Measurements from ENCODE around the gene ERC2.

Gene ERC2

DNA sequence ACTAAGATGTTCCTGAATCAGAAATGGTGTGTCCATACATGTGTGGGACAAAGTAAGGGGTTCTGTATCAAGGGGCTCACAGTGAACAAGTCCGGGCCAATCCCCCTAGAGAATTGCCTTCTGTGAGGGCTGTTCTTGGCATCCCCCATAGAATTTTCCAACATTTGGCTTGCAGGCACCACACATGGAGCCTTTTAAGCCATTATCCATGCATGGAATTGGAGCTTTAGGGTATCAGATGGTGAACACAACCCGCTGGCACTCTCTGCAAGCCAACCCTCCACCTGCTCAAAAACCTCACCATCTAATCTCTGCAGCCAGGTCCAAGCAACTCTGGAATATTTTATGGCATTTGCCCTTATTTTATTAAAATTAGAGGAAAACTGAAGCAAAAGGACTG lies 278.7 kb downstream of the ERC2 start:
- Mint-ChIP-seq H3K4me3 (no peak overlapping the region), H3K9me3 (peaks cover 3% of the 10 kb centered on the region), H3K27ac (no peak overlapping the region), H3K36me3 (no peaks in the 10 kb centered on the region), H3K4me1 (no peaks in the 10 kb centered on the region)
- no peak for DNase-seq (ENCODE audit: low spot score in 2 of 2)
- no peak for ATAC-seq

- ATAC-seq, result no peak
- Mint-ChIP-seq H3K4me3 (no peak overlapping the region), H3K9me3 (peaks cover 3% of the 10 kb centered on the region), H3K27ac (no peak overlapping the region), H3K36me3 (no peaks in the 10 kb centered on the region), H3K4me1 (no peaks in the 10 kb centered on the region)
- no peak for DNase-seq (ENCODE audit: low spot score in 2 of 2)
Observed at GRCh38 chr3:56188201-56188600, 280.1 kb downstream of the ERC2 start.

DNA sequence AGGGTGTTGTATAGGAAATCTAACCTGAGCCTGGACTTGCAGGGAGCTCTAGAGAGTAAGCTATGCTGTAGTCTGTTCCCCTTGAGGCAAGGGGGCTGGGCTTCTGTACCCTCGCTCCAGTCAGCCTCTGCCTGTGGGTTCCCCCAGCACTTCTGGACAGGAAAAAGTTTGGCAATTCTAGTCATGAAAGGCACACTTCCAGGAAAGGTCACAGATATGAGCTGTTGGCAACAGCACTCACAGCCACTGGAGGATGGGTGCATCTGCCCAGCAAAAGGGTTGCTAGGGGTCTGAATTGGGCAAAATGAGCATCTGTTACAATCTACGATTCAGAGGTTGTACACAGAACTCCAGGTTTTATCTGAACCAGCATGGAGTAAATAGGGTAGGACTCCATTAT lies 281.2 kb downstream of the ERC2 start:
- no peaks in the 10 kb centered on the region for H3K4me1 Mint-ChIP-seq
- no peaks in the 10 kb centered on the region for H3K36me3 Mint-ChIP-seq
- no peak overlapping the region for H3K27ac Mint-ChIP-seq
- H3K9me3 Mint-ChIP-seq, result peaks cover 3% of the 10 kb centered on the region
- ATAC-seq, result no peak
- no peak overlapping the region for H3K4me3 Mint-ChIP-seq
- DNase-seq (ENCODE audit: low spot score in 2 of 2), result no peak

DNA sequence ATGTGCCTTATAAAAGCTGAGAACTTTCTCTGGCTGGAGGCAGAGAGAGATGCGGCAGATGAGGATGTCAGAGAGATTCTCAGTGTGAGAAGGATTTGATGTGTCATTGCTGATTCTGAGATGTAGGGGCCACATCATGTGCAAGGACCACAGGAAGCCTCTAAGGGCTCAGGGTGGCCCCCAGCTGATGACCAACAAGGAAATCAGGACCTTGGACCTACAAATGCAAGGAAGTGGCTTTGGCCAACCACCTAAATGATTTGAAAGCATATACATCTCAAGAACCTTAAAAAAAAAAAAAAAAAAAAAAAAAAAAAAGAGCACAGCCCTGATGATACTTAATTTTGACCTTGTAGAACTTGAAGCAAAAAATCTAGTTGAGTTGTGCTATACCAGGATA lies 282.4 kb downstream of the ERC2 start:
- Mint-ChIP-seq H3K27ac (no peak overlapping the region), H3K4me1 (no peaks in the 10 kb centered on the region), H3K4me3 (no peak overlapping the region), H3K36me3 (no peaks in the 10 kb centered on the region), H3K9me3 (peaks cover 6% of the 10 kb centered on the region)
- no peak for ATAC-seq
- DNase-seq (ENCODE audit: low spot score in 2 of 2), result no peak

DNA sequence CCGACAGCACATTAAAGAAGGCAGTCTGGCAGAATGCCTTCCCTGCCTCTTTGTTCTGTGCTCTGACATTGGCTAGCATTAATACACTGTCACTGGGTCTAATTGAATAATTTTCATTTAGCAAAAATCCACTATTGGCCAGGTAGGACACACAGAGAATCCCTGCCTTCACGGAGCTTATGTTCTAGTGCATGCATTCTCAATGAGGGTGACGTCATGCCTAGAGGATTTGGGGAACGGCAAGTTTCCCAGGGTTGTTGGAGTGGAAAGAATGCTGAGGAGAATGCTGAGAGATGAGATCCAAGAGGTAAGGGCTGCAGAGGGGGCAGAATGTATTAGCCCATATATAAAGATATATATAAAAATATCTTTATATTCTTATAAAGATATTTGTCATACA lies 284.7 kb downstream of the ERC2 start:
- ATAC-seq, result no peak
- Mint-ChIP-seq H3K36me3 (no peaks in the 10 kb centered on the region), H3K4me1 (no peaks in the 10 kb centered on the region), H3K4me3 (no peak overlapping the region), H3K27ac (no peak overlapping the region), H3K9me3 (peaks cover 7% of the 10 kb centered on the region)
- no peak for DNase-seq (ENCODE audit: low spot score in 2 of 2)

GRCh38 chr3:56180433-56180832 lies 287.8 kb downstream of the ERC2 start:
- Mint-ChIP-seq H3K9me3 (peaks cover 7% of the 10 kb centered on the region), H3K4me3 (no peak overlapping the region), H3K4me1 (no peaks in the 10 kb centered on the region), H3K36me3 (no peaks in the 10 kb centered on the region), H3K27ac (no peak overlapping the region)
- ATAC-seq (no peak), DNase-seq (ENCODE audit: low spot score in 2 of 2) (no peak)

DNA sequence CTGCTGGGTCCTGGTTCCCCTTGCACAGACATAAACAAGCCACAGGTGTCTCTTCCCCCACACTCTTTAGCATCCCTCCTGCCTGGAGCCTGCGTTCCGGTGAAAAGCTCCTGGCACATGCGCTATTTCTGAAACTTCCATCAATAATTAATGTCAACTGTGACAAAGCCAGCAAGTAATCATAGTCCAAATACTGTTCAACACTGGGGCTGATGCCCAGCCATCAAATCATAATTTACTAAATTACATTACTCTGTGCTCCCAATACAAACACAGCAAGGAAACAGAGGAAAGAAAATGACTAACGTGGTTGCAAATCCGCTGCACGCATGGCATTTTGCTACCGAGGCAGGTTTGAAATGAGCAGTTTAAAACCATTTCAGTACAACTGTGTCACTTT lies 294.7 kb downstream of the ERC2 start:
- Mint-ChIP-seq H3K4me1 (no peaks in the 10 kb centered on the region), H3K4me3 (no peak overlapping the region), H3K36me3 (no peaks in the 10 kb centered on the region), H3K9me3 (no peaks in the 10 kb centered on the region), H3K27ac (no peak overlapping the region)
- ATAC-seq (no peak), DNase-seq (ENCODE audit: low spot score in 2 of 2) (no peak)

DNA sequence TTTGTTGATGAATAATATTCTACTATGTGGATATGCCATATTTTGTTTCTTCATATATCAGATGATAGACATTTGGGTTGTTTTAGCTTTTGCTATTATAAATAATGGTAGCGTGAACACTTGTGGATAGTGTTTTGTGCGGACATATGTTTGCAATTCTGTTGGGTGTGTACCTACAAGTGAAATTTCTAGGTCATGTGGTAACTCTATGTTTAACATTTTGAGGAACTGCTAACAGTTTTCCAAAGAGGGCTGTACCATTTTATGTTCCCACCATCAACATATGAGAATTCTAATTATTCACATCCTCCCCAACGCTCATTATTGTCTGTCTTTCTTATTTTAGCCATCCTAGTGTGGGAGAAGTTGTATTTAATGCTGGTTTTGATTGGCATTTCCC lies 303.8 kb downstream of the ERC2 start:
- ATAC-seq (no peak), DNase-seq (ENCODE audit: low spot score in 2 of 2) (no peak)
- H3K4me1 Mint-ChIP-seq, result no peaks in the 10 kb centered on the region
- H3K36me3 Mint-ChIP-seq, result no peaks in the 10 kb centered on the region
- no peak overlapping the region for H3K27ac Mint-ChIP-seq
- no peak overlapping the region for H3K4me3 Mint-ChIP-seq
- H3K9me3 Mint-ChIP-seq, result peaks cover 14% of the 10 kb centered on the region

DNA sequence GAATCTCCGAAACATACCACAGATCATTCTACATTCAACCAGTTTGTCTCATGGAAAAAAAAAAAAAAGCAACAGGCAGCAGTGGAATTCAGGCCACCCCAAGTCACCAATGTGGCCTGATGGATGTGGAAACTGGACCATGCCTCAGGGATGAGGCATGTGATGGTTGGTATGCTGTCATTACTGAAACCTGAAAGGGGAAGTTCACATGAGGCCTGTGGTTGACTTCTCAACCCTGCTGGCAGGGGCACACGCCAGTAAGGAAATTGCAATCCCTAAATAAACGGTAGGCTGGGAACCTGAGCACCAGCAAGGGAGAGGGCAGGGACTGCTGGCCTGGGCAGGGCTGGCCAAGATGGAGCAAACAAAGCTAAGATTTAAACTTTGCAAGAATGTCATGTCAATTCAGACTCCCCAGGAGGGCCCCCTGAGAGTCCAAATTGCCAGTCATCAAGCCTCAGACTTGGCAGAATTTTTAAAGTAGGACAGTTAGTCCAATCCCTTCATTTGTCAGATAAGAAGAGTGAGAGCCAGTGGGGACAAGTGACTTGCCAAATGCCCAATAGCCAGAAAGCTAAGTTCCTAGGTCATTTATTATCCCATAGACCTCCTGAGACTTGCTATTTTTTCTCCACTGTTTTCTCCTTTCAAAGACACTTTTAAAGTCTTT lies 310.4 kb downstream of the ERC2 start:
- H3K27ac Mint-ChIP-seq, result no peak overlapping the region
- H3K4me3 Mint-ChIP-seq, result no peak overlapping the region
- no peaks in the 10 kb centered on the region for H3K36me3 Mint-ChIP-seq
- no peak for DNase-seq (ENCODE audit: low spot score in 2 of 2)
- ATAC-seq, result no peak
- H3K9me3 Mint-ChIP-seq, result peaks cover 10% of the 10 kb centered on the region
- H3K4me1 Mint-ChIP-seq, result no peaks in the 10 kb centered on the region

DNA sequence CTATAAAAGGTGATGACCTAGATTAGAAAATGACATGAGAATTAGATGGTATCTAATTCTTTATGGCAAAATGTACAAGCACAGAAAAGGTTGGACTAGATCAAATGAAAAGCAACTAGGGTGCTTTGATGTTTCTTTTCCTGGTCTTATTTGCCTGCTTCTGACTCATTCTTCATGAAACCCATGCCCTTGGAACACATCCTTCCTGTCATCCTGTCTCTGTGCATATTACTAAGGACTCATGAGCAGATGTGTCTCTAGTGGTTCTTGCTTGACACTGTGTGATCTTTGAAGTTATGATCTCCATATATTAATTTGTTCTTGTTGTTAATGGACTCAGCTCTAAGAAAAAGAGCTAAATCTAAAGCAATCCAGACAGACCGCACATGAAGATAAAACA lies 314.0 kb downstream of the ERC2 start:
- Mint-ChIP-seq H3K27ac (no peak overlapping the region), H3K36me3 (no peaks in the 10 kb centered on the region), H3K9me3 (peaks cover 4% of the 10 kb centered on the region), H3K4me3 (no peak overlapping the region), H3K4me1 (no peaks in the 10 kb centered on the region)
- ATAC-seq (no peak), DNase-seq (ENCODE audit: low spot score in 2 of 2) (no peak)

DNA sequence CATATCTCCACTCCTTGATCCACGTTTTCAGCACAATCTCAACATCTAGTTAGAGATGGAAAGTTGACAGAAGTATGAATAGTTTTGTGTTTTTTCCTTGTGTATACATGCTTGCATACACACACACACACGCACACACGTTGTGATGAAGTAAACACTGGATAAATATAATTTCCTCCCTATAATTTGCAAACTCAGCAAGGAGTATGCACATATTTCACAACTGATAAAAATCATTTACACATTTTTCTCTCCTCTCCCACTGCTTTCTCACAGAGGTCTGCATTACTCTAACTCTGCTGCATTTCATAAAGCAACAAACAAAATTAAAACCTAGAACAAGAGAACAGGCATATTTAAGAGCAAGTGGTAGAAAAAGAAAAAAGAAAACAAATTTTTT lies 320.9 kb downstream of the ERC2 start:
- Mint-ChIP-seq H3K9me3 (no peaks in the 10 kb centered on the region), H3K4me3 (no peak overlapping the region), H3K27ac (no peak overlapping the region), H3K4me1 (no peaks in the 10 kb centered on the region), H3K36me3 (no peaks in the 10 kb centered on the region)
- DNase-seq (ENCODE audit: low spot score in 2 of 2), result no peak
- no peak for ATAC-seq

DNA sequence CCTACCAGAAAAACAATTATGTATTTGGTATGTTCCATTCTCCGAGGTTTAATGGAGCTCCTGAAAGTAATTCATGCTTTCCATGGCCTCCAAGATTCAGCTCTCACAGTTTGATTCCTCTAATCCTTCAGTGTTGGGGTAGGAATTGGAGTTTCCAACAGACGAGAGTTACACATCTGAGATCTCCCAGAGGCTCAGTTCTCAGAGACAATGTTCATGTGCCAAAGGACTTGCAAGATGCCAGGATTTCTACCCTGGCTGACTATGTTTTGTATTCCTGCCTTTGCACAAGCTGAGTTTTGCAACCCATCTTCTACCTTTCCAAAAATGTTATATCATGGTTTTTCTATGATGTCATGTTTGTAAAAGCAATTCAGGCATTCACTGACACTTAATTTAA lies 322.9 kb downstream of the ERC2 start:
- Mint-ChIP-seq H3K27ac (no peak overlapping the region), H3K9me3 (peaks cover 2% of the 10 kb centered on the region), H3K4me3 (no peak overlapping the region), H3K4me1 (no peaks in the 10 kb centered on the region), H3K36me3 (no peaks in the 10 kb centered on the region)
- DNase-seq (ENCODE audit: low spot score in 2 of 2), result no peak
- ATAC-seq, result no peak

DNA sequence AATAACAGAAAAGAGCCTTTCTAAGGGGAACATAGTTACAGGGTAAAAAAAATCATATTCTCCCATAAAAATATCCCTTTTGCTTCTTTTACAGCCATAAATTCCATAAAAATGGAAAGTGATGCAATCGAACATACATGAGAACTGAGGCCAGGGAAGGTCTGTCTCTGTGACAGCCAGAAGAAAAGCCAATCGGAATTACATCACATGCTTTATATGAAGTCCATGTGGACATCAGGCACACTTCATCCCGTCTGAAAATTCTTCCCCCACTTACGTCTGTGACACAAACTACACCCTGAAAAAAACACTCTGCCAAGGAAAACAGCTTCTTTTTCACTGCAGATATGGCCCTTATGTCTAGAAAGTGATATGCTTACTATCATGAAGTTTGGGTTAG lies 323.5 kb downstream of the ERC2 start:
- H3K9me3 Mint-ChIP-seq, result peaks cover 2% of the 10 kb centered on the region
- DNase-seq (ENCODE audit: low spot score in 2 of 2), result no peak
- no peak overlapping the region for H3K27ac Mint-ChIP-seq
- H3K4me1 Mint-ChIP-seq, result no peaks in the 10 kb centered on the region
- no peak overlapping the region for H3K4me3 Mint-ChIP-seq
- H3K36me3 Mint-ChIP-seq, result no peaks in the 10 kb centered on the region
- ATAC-seq, result no peak

GRCh38 chr3:56137415-56137814 lies 330.9 kb downstream of the ERC2 start:
- DNase-seq (ENCODE audit: low spot score in 2 of 2), result no peak
- no peak for ATAC-seq
- H3K36me3 Mint-ChIP-seq, result no peaks in the 10 kb centered on the region
- no peaks in the 10 kb centered on the region for H3K4me1 Mint-ChIP-seq
- H3K4me3 Mint-ChIP-seq, result no peak overlapping the region
- peaks cover 2% of the 10 kb centered on the region for H3K9me3 Mint-ChIP-seq
- no peak overlapping the region for H3K27ac Mint-ChIP-seq

- no peaks in the 10 kb centered on the region for H3K36me3 Mint-ChIP-seq
- no peaks in the 10 kb centered on the region for H3K4me1 Mint-ChIP-seq
- ATAC-seq, result no peak
- H3K27ac Mint-ChIP-seq, result no peak overlapping the region
- no peak overlapping the region for H3K4me3 Mint-ChIP-seq
- no peak for DNase-seq (ENCODE audit: low spot score in 2 of 2)
- peaks cover 2% of the 10 kb centered on the region for H3K9me3 Mint-ChIP-seq
Observed at GRCh38 chr3:56136514-56136913, 331.8 kb downstream of the ERC2 start.

GRCh38 chr3:56135941-56136340 lies 332.3 kb downstream of the ERC2 start:
- DNase-seq (ENCODE audit: low spot score in 2 of 2) (no peak), ATAC-seq (no peak)
- H3K4me1 Mint-ChIP-seq, result no peaks in the 10 kb centered on the region
- H3K36me3 Mint-ChIP-seq, result no peaks in the 10 kb centered on the region
- H3K27ac Mint-ChIP-seq, result no peak overlapping the region
- H3K9me3 Mint-ChIP-seq, result no peaks in the 10 kb centered on the region
- H3K4me3 Mint-ChIP-seq, result no peak overlapping the region

DNA sequence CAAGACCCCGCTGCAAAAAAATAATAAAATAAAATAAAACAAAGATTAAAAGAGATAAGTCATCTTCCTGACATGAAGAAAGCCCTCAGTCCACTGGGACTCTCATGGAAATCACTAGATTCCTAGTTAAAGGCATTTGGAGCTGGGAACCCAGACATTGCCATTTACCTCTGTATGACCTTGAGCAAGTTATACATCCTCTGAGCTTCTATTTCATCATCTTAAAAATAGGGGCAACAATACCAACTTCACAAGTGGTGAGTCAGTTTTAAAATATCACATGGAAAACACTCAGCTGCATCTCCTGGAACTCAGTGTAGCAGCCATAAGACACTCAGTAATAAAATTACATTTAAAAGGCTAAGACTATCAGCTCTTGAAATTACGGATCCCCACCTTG lies 334.8 kb downstream of the ERC2 start:
- no peak overlapping the region for H3K4me3 Mint-ChIP-seq
- H3K9me3 Mint-ChIP-seq, result no peaks in the 10 kb centered on the region
- no peak overlapping the region for H3K27ac Mint-ChIP-seq
- H3K36me3 Mint-ChIP-seq, result no peaks in the 10 kb centered on the region
- DNase-seq (ENCODE audit: low spot score in 2 of 2) (no peak), ATAC-seq (no peak)
- H3K4me1 Mint-ChIP-seq, result no peaks in the 10 kb centered on the region

Measured in stimulated activated effector memory CD8-positive, alpha-beta T cell treated with anti-CD3 and anti-CD28 coated beads, Interleukin-12 subunit alpha, Interleukin-12 subunit beta, amount 100 ng/mL, for 72 hours (primary cell).